OCI-LY1 (cell line): ENCODE measurements around the gene TAOK1.

ENCODE experiments used
- CTCF ChIP-seq: fragments of 200-600 bp; sonication (generic), shearing (Covaris generic); IDR thresholded peaks from 2 replicates; pipeline ENCODE4 v1.5.1; 2017; ENCODE audit warnings: mild to moderate bottlenecking, antibody characterized with exemption, low read length, moderate library complexity, mixed read lengths
- EZH2 ChIP-seq: fragments of 200-600 bp; sonication (generic), shearing (Covaris generic); IDR thresholded peaks from 2 replicates; pipeline ENCODE4 v1.8.0; 2017; ENCODE audit warnings: borderline replicate concordance, mixed run types, mild to moderate bottlenecking, antibody characterized with exemption, low read length, moderate library complexity, mixed read lengths

- TF ChIP-seq CTCF (no peak), EZH2 (no peak)
Observed at GRCh38 chr17:29430275-29430674, 40.1 kb downstream of the TAOK1 start.
